SW480 (cell line): Measurements from ENCODE around the gene OR10H5.
"Not testable (repeated sequence)": the region's sequence is repeated elsewhere in the genome, so short reads cannot be mapped to it uniquely, and the experiment has no call there.

Source experiments
- DNase-seq: peaks from one replicate; pipeline ENCODE4 v3.0.0-alpha.2; 2016; ENCODE audit warnings: low spot score

OR10H5 gene

DNA sequence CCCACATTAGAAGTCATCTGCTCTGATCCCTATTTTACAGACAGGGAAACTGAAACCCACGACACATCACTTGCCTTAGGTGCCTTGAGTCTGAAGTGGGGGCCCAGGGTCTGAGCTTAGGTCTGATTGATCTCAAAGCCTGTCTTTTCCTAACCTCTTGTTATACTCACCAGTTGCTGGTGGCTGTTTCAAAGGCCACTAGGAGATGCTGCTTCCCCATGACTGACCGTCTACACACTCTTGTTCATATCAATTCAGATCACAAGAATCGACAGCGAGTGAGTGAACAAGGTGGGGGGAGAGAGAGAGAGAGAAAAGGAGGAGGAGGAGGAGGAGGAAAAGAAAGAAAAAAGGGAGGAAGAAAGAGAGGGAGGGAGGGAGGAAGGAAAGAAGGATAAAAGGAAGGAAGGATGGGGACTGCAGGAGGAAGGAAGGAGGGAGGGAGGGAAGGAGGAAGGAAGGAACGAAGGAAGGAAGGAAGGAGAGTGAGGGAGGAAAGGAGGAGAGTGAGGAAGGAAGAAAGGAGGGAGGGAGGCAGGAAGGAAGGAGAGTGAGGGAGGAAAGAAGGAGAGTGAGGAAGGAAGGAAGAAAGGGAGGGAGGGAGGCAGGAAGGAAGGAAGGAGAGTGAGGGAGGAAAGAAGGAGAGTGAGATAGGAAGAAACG lies 24.7 kb downstream of the OR10H5 start:
- DNase-seq, result peak; percentile 30

DNA sequence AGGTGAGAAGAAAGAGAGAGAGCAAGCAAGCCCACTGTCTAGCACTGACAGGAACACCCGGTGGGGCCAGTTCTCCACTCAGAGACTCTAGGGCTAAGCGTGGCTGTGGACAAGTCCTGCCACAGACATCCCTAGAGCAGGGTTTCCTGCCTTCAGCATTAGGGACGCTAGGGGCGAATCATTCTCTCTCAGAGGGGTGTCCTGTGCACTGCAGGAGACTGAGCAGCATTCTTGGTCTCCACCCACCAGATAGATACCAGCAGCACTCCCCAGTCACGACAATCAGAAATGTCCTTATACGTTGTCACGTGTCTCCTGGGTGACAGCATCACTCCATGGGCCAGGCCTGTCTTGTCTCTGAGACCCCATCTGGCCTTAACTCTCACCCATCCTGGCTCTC lies 26.5 kb downstream of the OR10H5 start:
- DNase-seq, result no peak

DNA sequence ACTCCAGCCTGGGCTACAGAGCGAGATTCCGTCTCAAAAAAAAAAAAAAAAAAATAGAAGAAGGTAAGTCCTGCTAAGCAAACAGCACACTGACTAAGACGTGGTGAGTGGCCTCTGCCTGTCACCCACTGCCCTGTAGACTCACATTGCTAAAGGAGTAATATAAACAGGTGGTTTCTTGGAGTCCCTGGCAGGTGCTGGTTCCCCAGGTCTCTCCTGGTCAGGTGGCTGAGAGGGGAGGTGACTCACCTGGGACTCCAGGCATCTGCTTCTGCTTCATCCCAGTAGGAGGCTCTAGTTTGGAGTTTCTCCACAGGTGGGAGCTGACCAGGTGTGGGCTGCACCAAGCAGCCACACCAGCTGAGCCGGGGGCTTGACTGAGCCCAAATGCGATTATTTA lies 27.8 kb downstream of the OR10H5 start, which contains the start of gene OR10H1:
Gene OR10H1 (minus strand): TSS at position 359 of the 400 bp plus-strand sequence. CDS start 7,627 bp downstream, outside the sequence.
- DNase-seq, result peak; percentile 31

DNA sequence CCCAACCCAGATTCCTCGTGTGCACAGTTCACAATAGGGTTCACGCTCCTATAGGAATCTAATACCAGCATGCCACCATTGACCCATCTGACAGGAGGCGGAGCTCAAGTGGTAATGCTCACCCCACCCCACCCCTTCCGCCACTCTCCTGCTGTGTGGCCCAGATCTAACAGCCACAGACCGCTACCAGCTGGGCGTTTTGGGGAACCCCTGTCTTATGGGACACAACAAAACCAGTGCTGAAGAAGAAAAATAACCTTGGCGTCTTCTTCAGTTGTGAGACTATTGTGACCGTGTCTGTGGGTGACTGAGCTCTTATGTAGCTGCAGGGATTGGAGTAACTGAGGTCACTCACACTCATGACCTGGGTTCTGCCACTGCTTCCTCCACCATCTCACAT lies 33.2 kb downstream of the OR10H5 start:
- DNase-seq, result no peak

DNA sequence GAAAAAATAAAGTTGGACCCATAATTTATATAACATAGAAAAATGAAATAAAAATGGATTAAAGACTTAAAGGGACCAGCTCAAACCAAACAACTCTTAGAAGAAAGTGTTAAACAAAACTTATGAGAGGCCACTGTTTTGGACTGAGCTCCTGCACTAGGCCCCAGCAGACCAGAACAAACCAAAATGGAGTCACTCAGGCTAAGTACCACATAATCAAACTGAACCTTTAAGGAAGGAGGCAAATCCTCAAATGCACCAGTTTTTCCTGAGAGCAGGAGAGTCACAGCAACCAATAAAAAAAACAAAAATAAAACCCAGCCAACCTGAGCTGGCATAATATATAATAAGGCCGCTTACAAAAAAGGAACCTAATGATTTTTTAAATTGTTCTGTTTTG lies 38.3 kb downstream of the OR10H5 start:
- no peak for DNase-seq

DNA sequence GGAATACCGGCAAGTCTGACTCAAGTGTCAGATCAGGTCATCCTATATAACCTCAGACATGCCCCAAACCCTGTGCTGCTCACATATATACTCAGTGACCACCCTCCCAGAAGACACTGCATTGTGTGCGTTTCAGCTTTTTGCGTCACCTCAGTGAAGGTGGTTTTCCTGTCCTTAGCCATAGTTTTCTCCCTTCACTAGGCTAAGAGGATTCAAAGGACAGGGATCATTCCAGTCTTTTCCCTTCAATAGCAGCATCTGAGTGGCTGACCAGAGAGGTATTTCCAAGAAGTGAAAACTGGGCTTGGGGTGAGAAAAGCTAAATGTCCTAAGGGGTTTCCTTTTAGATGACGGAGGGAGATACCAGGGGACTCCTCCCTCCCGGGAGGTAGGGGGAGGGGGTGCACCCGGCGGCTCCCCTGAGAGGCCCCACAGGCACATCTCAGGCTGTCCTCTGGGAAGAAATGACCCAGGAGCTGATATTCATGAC lies 40.7 kb downstream of the OR10H5 start:
- no peak for DNase-seq

DNA sequence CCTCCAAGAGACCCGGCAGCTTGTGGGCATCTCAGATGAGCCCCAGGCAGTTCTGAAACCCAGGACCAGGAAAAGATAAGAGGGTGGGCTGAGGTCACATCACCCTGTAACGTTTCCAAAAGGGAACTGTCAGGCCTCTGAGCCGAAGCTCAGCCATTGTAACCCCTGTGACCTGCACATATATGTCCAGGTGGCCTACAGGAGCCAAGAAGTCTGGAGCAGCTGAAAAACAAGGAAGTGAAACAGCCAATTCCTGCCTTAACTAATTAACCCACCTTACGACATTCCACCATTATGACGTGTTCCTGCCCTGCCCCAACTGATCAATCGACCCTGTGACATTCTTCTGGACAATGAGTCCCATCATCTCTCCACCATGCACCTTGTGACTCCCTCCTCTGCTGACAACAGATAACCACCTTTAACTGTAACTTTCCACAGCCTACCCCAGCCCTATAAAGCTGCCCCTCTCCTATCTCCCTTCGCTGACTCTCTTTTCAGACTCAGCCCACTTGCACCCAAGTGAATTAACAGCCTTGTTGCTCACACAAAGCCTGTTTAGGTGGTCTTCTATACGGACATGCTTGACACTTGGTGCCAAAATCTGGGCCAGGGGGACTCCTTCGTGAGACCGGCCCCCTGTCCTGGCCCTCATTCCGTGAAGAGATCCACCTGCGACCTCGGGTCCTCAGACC lies 41.3 kb downstream of the OR10H5 start:
- peak; percentile 18 for DNase-seq

DNA sequence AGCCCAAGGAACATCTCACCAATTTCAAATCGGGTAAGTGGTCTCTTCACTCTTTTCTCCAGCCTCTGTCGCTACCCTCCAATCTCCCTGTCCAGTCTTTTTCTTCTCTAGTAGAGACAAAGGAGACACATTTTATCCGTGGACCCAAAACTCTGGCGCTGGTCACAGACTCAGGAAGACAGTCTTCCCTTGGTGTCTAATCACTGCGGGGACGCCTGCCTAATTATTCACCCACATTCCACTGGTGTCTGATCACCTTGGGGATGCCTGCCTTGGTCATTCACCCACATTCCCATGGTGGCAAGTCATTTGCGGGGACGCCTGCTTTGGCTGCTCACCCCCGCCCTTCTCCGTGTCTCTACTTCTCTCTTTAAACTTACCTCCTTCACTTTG lies 41.8 kb downstream of the OR10H5 start:
- DNase-seq, result no peak

DNA sequence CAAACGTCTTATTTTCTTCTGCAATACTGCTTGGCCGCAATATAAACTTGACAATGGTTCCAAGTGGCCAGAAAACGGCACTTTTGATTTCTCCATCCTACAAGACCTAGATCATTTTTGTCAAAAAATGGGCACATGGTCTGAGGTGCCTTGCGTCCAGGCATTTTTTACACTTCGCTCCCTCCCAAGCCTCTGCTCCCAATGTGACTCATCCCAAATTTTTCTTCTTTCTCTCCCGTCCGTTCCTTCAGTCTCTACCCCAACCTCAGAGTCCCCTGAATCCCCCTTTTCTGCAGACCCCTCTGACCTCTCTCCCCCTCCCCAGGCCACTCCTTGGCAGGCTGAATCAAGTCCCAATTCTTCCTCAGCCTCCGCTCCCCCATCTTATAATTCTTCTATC lies 42.3 kb downstream of the OR10H5 start:
- no peak for DNase-seq

DNA sequence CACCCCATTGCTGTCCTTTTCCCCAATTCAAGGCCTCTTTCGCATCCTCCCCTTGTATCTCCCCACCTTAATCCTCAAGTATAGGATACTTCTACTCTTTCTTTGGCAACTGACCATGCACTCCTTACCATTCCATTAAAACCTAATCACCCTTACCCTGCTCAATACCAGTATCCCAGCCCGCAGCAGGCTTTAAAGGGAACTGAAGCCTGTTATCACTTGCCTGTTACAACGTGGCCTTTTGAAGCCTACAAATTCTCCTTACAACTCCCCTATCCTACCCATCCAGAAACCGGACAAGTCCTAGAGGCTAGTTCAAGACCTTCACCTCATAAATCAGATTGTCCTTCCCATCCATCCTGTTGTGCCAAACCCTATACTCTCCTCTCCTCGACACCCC lies 44.2 kb downstream of the OR10H5 start:
- DNase-seq, result no peak

DNA sequence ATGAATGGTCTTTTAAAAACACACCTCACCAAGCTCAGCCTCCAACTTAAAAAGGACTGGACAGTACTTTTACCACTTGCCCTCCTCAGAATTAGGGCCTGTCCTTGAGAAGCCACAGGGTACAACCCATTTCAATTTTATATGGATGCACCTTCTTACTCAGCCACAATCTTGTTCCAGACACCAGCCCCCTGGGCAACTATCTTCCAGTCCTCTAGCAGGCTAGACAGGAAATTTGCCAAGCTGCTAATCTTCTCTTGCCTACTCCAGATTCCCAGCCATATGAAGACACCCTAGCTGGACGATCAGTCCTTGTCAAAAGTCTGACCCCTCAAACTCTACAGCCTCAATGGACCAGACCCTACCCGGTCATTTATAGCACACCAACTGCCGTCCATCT lies 46.8 kb downstream of the OR10H5 start:
- not testable (repeated sequence) for DNase-seq

DNA sequence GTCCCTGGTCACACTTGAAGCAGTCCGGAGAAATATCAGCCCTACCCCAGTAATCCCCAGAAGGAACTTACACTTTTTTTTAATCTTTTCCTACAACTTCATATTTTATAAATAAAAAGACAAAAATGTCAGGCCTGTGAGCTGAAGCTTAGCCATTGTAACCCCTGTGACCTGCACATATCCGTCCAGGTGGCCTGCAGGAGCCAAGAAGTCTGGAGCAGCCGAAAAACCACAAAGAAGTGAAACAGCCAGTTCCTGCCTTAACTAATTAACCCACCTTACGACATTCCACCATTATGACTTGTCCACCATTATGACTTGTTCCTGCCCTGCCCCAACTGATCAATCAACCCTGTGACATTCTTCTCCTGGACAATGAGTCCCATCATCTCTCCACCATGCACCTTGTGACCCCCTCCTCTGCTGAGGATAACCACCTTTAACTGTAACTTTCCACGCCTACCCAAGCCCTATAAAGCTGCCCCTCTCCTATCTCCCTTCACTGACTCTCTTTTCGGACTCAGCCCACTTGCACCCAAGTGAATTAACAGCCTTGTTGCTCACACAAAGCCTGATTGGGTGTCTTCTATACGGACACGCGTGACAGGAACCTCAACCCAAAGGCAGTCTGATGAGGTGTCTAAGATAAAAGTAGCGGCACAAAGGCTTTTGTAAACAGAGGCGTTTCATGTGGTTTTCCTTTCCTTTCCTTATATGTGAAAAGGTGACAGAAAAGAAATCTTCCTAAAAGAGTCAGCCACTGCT lies 48.3 kb downstream of the OR10H5 start:
- peak; percentile 69 for DNase-seq

DNA sequence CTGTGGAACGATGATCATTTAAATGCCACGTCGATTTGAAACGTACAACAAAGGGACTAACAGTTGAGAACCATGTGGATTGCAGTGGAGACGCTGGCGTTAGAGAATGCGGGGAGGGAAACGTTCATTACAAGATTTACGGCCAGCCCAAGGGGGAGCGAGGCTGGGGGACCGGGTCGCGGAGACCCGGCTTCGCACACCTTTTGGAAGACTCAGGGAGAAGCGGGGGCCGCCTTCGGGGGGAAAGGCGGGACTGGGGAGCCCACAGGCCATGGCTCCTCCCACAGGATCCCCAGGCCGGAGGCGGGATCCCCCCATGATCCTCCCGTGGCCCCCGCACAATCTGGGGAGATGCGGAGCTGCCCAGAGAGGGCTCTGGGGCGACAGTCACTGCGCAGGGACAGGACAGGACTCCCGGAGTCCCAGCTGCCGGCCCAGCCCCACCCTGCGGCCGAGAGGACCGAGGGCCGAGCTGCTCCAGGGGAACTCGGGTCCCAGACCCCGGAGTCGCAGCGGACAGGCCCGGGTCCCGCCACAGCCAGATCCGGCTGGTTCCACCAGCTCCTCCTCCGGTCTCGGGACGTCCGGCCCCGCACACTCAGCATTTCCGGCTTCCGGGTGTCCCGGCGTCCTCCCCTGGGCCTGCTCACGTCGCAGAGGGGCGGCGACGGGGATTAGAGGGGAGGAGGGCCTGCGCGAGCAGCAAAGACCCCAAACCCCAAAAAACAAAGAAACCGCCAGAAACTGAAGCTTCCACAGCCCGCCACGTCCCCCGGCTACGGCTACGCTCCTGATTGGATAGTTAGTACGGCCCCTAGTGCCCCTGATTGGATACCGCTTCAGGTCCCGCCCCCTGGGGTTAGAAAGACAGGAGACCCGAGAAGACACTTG lies 49.1 kb downstream of the OR10H5 start:
- peak; percentile 94 for DNase-seq

DNA sequence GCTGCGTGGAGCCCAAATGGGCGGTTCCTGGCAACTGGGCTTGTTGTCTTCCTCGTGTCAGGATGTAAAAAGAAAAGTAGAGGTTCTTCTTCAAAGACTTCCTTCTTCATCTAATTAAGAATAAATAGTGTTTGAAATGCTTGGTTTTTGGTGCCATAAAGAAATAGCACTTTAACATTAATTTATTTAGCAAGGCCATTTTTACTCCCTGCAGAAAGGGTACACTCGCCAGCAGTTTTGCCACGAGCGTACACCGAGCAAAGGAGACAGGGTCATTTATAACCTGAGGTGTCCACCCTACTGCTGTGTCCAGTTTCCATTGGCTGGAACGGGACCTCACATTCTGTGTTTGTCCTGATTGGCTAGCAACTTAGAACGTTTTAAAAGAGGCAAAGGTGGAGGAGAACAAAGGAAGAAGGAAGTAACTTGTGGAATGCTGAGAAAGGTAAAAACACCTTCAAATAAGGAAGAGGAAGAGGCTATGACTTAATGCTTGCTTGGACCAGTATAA lies 49.8 kb downstream of the OR10H5 start:
- peak; percentile 69 for DNase-seq

DNA sequence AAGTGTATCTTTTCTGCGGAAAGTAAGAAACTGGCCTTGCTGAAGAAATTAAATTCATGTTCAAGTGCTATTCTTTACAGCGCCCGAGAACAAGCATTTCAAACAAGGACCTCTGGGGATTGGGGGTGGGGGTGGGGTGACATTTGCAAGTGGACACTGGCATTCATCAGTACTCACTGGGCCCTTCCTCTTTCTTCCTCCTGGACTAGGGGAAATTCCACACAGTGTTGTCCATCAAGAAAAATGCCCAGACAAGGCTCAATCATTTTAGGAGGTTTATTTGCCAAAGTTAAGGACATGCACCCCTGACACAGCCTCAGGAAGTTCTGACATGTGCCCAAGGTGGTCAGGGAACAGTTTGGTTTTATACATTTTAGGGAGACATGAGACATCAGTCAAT lies 50.9 kb downstream of the OR10H5 start:
- no peak for DNase-seq

DNA sequence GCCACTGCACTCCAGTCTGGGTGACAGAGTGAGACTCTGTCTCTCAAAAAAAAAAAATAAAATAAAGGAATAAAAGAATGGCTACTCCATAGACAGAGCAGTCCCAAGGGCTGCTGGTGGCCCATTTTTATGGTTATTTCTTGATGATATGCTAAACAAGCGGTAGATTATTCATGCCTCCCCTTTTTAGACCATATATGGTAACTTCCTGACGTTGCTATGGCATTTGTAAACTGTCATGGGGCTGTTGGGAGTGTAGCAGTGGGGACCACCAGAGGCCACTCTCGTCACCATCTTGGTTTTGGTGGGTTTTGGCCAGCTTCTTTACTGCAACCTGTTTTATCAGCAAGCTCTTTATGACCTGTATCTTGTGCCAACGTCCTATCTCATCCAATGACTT lies 52.4 kb downstream of the OR10H5 start:
- DNase-seq, result not testable (repeated sequence)

DNA sequence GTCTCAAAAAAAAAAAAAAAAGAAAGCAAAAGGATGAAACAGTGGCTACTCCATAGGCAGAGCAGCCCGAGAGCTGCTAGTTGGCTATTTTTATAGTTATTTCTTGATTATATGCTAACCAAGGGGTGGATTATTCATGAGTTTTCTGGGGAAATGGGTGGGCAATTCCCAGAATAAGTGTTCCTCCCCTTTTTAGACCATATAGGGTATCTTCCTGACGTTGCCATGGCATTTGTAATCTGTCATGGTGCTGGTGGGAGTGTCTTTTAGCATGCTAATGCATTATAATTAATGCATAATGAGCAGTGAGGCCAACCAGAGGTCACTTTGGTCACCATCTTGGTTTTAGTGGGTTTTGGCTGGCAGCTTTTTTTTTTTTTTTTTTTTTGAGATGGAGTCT lies 53.4 kb downstream of the OR10H5 start:
- no peak for DNase-seq

DNA sequence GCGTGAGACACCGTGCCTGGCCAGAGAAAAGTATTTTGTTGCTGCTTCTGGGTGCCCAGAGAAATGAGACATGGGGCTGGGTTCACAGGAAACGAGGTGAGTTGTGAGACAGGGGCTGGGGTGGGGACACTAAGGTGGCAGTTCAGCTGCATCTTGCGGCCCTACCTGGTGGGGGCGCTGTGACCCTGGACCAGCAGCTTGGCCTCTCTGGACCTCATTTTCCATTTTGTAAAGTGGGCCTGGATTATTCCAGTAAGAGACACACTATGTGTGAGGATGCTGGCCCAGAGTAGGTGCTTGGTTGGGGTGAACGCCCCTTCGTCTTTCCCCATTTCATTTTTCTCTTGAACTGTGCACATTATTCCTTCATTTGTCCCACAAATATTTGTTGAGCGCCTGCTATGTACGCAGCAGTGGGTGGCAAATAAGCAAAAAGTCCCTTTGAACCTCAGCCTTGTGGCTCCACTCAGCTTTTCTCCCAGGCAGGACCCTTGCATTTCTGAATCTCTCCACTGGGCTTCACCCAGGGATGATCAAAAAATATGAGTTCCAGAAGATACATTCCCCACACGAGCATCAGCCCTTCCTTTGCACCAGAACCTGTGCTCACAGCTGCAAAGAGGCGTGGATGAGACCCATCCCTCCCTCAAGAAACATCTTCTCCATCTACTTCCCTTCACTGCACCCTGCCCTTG lies 54.6 kb downstream of the OR10H5 start:
- no peak for DNase-seq

DNA sequence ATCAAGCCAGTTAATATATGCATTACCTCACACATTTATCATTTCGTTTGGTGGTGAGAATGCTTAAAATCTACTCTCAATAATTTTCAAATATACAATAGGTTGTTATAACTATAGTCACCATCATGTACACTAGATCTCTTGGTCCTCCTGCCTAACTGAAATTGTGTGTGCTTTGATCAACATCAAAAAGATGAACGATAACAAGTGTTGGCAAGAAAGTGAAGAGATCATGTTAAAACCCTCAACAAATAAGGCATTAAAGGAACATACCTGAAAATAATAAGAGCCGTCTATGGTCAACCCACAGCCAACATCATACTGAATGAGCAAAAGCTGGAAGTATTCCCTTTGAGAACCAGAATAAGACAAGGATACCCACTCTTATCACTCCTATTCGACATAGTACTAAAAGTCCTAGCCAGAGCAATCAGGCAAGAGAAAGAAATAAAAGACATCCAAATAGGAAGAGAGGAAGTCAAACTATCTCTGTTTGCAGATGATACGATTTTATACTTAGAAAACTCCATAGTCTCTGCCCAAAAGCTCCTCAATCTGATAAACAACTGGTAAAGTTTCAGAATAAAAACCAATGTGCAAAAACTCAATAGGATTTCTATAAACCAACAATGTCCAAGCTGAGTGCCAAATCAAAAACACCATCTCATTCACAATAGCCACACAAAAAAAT lies 55.9 kb downstream of the OR10H5 start:
- DNase-seq, result no peak

DNA sequence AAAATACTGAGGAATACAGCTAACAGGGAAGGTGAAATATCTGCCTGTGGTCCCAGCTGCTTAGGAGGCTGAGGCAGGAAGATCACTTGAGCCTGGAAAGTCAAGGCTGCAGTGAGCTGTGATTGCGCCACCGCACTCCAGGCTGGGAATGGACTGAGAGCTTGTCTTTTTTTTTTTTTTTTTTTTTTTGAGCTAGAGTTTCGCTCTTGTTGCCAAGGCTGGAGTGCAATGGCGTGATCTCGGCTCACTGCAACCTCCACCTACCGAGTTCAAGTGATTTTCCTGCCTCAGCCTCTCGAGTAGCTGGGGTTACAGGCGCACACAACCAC lies 56.4 kb downstream of the OR10H5 start:
- not testable (repeated sequence) for DNase-seq

DNA sequence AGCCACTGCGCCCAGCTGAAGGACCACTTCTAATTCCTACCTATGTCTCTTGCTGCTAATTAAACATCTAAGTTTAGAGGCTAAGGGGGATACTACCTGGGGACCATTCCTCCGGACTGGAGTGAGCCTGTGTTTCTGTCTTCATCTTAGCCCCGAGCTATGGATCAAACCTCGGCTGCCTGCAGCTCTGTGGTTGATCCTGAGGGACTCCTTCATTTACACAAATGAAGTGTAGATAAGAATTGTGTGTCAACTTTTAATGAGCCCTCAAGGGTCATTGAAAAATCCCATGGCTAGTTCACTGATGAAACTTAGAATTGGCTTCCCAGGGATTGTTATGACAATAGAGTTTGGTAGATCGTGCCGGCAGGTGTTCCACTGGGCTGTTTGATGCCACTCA lies 59.5 kb downstream of the OR10H5 start:
- DNase-seq, result no peak
